Measurements from ENCODE around the gene TMOD1. TPM values are rescaled to one million over a fixed set of nuclear protein-coding genes. Genes with fewer than 3 reads are reported as not detected.
"Not testable (repeated sequence)": the region's sequence is repeated elsewhere in the genome, so short reads cannot be mapped to it uniquely, and the experiment has no call there.

Gene TMOD1
- total and polyA plus RNA-seq, 2 experiments from 2014 or later = 0.69 to 4.5 TPM

- H3K9me3 Mint-ChIP-seq; H3F3A ChIP-seq (replicated peaks; ENCODE audit: low read depth); H3K4me2 ChIP-seq; H3K27me3 Mint-ChIP-seq (ENCODE audit: insufficient read depth, low read depth, poor library complexity); DNase-seq (ENCODE audit: low spot score); H3K4me1 Mint-ChIP-seq; H3K4me1 ChIP-seq (ENCODE audit: insufficient read depth); H3K27ac Mint-ChIP-seq; H3K36me3 Mint-ChIP-seq (ENCODE audit: low read depth); H2AFZ ChIP-seq; ATAC-seq; H4K20me1 ChIP-seq (replicated peaks; ENCODE audit: insufficient read depth); H3K27ac ChIP-seq (ENCODE audit: low read depth); H3K4me3 Mint-ChIP-seq; H3K79me2 ChIP-seq (replicated peaks; ENCODE audit: insufficient read depth); H3K9me2 ChIP-seq (ENCODE audit: insufficient read depth); H3K4me3 ChIP-seq; H3K36me3 ChIP-seq (ENCODE audit: insufficient read depth); H3K27me3 ChIP-seq (ENCODE audit: insufficient read depth): not testable (repeated sequence)
Observed at GRCh38 chr9:97574101-97574571, 72.7 kb downstream of the TMOD1 start.

GRCh38 chr9:97574921-97575672, 73.6 kb downstream of the TMOD1 start:
- H3K36me3 Mint-ChIP-seq (ENCODE audit: low read depth); H3K27me3 Mint-ChIP-seq (ENCODE audit: insufficient read depth, low read depth, poor library complexity); H3K4me2 ChIP-seq; H3K79me2 ChIP-seq (replicated peaks; ENCODE audit: insufficient read depth); H3K9me2 ChIP-seq (ENCODE audit: insufficient read depth); H3K4me3 Mint-ChIP-seq; H3K27ac ChIP-seq (ENCODE audit: low read depth); DNase-seq (ENCODE audit: low spot score); H3K36me3 ChIP-seq (ENCODE audit: insufficient read depth); H2AFZ ChIP-seq; ATAC-seq; H3K4me1 ChIP-seq (ENCODE audit: insufficient read depth); H3F3A ChIP-seq (replicated peaks; ENCODE audit: low read depth); H3K27ac Mint-ChIP-seq; H3K27me3 ChIP-seq (ENCODE audit: insufficient read depth); H4K20me1 ChIP-seq (replicated peaks; ENCODE audit: insufficient read depth); H3K9me3 Mint-ChIP-seq; H3K4me1 Mint-ChIP-seq; H3K4me3 ChIP-seq: not testable (repeated sequence)

GRCh38 chr9:97575673-97576200, 74.3 kb downstream of the TMOD1 start:
- Histone ChIP-seq H3K4me1 (ENCODE audit: insufficient read depth) (no peaks in the 10 kb centered on the region), H3K4me3 (no peak overlapping the region), H3K36me3 (ENCODE audit: insufficient read depth) (no peaks in the 10 kb centered on the region), H3K9me2 (ENCODE audit: insufficient read depth) (no peaks in the 10 kb centered on the region), H3F3A (replicated peaks; ENCODE audit: low read depth) (no peaks in the 10 kb centered on the region), H3K27me3 (ENCODE audit: insufficient read depth) (no peaks in the 10 kb centered on the region), H3K4me2 (no peak overlapping the region), H2AFZ (no peak overlapping the region), H3K79me2 (replicated peaks; ENCODE audit: insufficient read depth) (no peaks in the 10 kb centered on the region), H3K27ac (ENCODE audit: low read depth) (no peak overlapping the region), H4K20me1 (replicated peaks; ENCODE audit: insufficient read depth) (no peaks in the 10 kb centered on the region)
- TF ChIP-seq REST (IDR thresholded peaks at IDR 0.05; ENCODE audit: unreplicated experiment) = no peak
- no peak for TF ChIP-seq EZH2 (IDR thresholded peaks at IDR 0.05; ENCODE audit: low read depth, unreplicated experiment)
- no peak for TF ChIP-seq STAT1 (IDR thresholded peaks at IDR 0.05; ENCODE audit: unreplicated experiment)
- TF ChIP-seq JUNB (IDR thresholded peaks at IDR 0.05; ENCODE audit: unreplicated experiment) = no peak
- TF ChIP-seq ZNF331 (CRISPR knock-in tag; IDR thresholded peaks at IDR 0.05; ENCODE audit: low read depth) = no peak
- no peak for TF ChIP-seq CREB1 (CRISPR knock-in tag; IDR thresholded peaks at IDR 0.05; ENCODE audit: low read depth)
- H3K27me3 Mint-ChIP-seq (ENCODE audit: insufficient read depth, low read depth, poor library complexity) = peaks cover 3% of the 10 kb centered on the region
- H3K27ac Mint-ChIP-seq = no peak overlapping the region
- H3K4me3 Mint-ChIP-seq = no peak overlapping the region
- no peaks in the 10 kb centered on the region for H3K36me3 Mint-ChIP-seq (ENCODE audit: low read depth)
- DNase-seq (ENCODE audit: low spot score) (no peak), ATAC-seq (no peak)
- no peaks in the 10 kb centered on the region for H3K4me1 Mint-ChIP-seq
- H3K9me3 Mint-ChIP-seq = peaks cover 4% of the 10 kb centered on the region; the same call in 2 of the 3 replicates

All from GM23338 (cell line).